SHP77 (cell line): ENCODE measurements around the gene ZBTB11.
"Not testable (repeated sequence)": the region's sequence is repeated elsewhere in the genome, so short reads cannot be mapped to it uniquely, and the experiment has no call there.

Experiments used
- DNase-seq, 2 experiments: peaks; one replicate each; lab custom pipeline; 2025; lab: John Stamatoyannopoulos, UW

Gene ZBTB11

DNA sequence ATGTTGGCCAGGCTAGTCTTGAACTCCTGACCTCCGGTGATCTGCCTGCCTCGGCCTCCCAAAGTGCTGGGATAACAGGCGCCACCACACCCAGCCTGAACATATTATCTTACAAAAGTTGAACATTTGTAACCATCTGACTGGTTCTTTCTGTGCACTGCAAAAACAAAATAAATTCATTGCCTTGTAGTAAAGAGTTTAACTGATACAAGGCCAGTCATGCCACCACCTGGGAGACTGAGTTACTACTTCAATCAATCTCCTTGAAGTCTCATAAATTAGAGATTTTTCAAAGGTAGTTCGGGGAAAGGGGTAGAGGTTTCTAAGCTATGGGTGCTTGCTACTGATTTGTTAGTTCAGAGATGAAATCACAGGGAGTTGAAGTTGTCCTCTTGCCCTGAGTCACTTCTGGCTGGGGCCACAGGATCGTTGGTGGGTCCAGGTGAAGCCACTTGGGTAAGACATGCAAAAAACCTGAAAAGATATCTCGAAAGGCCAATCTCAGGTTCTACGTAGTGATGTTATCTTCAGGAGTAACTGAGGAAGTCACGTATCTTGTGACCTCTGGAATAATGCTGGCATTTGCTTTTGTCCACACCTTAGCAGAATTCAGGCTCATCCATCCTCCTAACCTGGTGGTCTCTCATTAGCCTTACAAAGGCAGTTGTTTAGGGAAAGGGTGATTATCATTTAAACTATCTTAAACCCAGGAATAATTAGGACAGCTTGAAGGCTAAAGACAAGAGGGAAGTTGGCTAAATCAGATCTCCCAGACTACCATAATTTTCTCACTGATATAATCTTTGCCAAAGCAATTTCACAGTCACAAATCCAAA, 33.7 kb downstream of the ZBTB11 start:
- no peak for DNase-seq

DNA sequence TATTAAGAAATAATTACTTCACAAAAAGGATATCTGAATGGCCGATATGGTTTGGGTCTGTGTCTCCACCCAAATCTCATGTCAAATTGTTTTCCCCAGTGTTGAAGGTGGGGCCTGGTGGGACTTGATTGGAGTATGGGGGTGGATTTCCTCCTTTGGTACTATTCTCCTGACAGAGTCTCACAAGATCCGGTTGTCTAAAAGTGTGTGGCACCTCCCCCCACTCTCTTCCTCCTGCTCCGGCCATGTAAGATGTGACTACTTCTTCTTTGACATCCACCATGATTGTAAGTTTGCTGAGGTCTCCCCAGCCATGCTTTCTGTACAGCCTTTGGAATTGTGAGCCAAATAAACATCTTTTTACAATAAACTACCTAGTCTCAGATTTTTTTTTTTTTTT, 34.5 kb downstream of the ZBTB11 start:
- DNase-seq, result no peak

DNA sequence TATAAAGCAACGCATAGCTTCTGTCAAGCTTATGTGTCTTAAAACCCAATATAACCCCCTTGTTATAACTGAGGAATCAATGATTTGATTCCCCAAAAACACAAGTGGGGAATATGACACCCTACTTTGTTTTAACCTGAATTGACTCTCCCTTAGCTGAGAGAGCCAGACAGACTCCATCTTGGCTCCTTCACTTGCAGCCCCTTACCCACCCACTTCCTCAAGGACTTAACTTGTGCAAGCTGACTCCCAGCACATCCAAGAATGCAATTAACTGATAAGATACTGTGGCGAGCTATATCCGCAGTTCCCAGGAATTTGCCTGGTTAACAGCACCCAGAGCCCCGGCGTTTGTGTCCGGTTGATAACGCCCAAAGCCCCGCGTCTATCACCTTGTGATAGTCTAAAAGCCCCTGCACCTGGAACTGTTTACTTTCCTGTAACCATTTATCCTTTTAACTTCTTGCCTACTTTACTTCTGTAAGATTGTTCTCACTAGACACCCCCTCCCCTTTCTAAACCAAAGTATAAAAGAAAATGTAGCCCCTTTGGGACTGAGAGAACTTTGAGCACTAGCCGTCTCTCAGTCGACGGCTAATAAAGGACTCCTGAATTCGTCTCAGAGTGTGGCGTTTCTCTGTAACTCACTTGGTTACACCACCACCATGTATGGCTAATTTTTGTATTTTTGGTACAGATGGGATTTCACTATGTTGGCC, 35.4 kb downstream of the ZBTB11 start:
- not testable (repeated sequence) for DNase-seq

DNA sequence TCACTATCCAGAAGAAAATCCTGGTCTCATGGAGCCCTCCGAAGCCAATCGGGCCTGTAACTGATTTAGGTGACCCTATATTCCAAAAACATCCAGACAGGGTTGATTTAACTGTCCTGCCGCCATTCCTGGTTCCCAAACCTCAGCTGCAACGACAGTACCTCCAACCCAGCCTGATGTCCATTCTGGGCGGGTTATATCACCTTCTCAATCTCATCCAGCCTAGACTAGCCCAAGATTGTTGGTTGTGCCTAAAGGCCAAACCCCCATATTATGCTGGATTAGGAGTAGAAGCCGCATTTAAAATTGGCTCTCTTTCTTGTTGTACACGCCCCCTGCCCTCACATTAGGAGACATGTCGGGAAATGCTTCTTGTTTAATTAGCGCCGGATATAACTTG, 36.7 kb downstream of the ZBTB11 start:
- DNase-seq, result no peak

DNA sequence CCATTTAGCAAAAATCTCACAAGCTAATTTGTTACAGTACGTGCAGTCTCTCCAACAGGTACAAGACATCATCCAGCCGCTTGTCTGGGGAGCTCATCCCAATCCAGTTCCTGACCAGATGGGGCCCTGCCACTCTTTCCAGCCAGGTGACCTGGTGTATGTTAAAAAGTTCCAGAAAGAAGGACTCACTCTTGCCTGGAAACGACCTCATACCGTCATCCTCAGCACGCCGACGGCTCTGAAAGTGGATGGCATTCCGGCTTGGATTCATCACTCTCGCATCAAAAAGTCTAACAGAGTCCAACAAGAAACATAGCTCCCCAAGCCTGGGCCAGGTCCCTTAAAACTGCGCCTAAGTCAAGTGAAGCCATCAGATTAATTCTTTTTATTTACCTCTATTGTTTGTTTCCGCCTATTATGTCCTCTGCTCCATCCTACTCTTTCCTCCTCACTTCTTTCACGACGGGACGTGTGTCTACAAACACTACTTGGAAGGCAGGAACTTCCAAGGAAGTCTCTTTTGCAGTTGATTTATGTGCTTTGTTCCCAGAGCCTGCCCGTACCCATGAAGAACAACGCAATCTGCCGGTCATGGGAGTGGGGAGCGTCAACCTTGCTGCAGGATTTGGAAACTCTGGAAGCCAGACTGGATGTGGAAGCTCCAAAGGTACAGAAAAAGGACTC, 37.5 kb downstream of the ZBTB11 start:
- no peak for DNase-seq

DNA sequence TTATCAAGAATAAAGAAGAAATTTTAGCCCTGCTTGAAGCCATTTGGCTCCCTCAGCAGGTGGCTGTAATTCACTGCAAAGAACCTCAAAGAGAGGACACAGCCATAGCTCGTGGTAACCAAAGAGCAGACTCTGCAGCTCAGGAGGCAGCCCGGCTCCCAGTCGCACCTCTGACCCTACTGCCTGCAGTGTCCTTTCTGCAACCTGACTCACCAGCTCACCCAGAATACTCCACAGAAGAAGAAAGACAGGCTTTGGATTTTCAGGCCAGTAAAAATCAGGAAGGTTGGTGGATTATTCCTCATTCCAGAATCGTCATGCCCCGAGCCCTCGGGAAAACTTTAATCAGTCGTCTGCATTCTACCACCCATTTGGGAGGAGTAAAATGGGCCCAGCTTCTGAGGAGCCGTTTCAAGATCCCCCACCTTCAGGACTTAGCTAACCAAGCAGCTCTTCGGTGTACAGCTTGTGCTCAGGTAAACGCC, 38.6 kb downstream of the ZBTB11 start:
- DNase-seq, result no peak

DNA sequence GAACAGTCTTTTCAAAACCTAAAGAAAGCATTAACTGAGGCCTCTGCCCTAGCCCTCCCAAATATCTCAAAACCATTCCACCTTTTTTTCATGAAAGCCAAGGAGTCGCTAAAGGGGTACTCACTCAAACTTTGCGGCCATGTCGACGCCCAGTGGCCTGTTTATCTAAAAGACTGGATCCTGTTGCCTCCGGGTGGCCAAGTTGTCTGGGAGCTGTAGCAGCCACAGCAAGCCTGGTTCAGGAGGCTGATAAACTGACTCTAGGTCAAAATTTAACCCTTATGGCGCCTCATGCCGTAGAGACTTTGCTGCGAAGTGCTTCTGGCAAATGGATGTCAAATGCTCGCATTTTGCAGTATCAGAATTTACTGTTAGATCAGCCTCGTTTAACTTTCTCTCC, 39.5 kb downstream of the ZBTB11 start:
- no peak for DNase-seq

DNA sequence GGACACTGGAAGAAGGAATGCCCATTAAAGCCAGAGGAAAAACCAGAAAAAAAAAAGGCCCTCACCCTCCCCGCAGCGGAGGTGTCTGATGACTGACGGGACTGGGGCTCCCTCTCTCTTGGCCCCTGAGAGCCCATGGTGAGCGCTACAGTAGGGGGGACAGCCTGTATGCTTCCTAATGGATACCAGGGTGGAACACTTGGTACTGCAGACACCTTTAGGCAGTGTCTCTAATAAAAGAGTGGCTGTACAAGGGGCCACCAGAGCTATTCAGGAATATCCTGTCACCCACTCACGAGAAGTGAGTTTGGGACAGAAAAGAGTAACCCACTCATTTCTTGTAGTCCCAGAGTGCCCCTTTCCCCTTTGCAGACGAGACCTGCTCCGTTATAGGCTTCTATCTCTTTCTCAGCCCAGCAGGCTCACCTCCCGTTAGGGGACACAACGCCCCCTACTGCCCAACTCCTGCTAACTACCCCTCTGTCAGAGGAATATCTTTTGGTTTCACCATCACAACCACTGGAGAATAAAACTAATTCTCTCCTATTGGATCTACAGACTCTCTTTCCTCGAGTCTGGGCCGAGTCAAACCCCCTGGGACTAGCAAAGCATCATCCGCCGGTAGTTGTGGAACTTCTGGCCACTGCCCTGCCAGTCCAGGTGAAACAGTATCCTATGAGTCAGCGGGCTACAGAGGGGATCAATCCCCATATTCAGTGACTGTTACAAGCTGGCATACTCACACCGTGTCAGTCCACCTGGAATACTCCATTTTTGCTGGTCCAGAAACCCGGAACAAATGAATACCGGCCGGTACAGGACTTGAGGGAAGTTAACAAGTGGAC, 40.8 kb downstream of the ZBTB11 start:
- DNase-seq, result peak; percentile 45 to 64

DNA sequence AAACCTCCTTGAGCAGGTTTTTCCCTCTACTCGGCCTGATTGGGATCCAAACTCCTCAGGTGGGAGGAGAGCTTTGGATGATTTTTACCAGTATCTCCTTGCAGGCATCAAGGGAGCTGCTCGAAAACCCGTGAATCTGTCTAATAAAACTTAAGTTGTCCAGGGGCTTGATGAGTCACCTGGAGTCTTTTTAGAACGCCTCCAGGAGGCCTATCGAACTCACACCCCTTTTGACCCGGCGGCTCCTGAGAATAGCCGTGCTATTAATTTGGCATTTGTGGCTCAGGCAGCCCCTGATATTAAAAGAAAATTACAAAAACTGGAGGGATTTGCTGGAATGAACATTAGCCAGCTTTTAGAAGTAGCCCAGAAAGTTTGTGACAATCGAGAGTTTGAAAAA, 41.6 kb downstream of the ZBTB11 start:
- DNase-seq, result no peak

DNA sequence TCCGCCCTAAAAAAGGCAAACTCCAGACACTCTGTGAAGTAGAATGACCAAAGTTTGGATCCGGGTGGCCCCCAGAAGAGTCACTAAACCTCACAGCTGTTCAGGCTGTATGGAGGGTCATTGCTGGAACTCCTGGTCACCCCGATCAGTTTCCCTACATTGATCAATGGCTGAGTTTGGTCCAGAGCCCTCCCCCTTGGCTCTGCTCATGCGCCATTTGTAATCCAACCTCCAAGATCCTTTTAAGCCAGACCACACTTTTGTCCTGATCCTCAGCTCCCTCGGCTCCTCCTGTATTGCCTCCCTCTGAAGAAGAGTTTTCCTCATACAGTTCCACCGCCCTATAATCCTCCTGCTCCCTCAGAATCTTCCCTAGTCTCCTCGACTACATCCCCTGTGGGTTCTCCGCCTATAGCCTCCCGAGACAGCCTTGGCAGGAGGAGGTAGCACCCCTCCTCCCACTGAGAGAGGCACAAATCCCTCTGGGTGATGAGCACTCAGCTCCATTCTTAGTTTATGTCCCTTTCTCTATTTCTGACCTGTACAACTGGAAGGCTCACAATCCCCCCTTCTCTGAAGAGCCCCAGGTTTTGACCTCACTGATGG, 42.2 kb downstream of the ZBTB11 start:
- no peak for DNase-seq

DNA sequence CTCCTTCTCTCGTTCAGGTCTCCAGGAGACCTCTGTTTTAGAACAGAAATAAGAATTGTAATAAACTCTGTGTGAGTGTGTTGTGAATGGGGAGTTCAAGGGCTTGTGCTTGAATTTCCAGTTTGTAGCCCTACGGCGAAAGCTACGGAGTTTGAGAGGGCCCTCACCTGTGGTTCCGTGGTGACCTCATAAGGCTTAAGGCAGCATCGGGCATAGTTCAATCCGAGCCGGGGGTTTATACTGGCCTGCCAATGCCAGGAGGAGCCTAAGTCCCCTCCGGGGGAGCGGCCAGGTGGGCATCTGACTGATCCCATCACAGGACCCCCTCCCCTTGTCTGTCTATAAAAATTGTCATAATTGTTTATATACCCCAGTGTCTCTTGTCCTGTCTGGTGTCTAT, 43.7 kb downstream of the ZBTB11 start:
- no peak for DNase-seq

DNA sequence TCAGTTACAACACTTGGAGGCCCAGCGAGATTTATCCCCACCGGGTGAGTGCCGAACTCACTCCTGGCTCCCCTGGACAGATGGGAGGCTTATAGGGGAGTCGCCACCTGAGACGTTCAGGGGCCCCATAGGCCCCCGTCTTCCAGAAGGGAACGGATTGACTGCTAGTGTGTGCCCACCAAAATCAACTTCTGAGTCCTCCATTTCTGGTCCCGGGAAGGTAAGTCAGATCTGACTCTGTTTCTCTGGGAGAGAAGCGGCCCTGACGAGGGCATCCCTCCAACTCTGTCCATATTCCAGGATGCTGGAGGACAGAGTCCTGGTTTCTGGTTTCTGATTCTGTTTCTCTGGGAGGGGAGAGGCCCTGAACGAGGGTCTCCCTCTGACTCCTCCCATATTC, 44.3 kb downstream of the ZBTB11 start:
- no peak for DNase-seq

DNA sequence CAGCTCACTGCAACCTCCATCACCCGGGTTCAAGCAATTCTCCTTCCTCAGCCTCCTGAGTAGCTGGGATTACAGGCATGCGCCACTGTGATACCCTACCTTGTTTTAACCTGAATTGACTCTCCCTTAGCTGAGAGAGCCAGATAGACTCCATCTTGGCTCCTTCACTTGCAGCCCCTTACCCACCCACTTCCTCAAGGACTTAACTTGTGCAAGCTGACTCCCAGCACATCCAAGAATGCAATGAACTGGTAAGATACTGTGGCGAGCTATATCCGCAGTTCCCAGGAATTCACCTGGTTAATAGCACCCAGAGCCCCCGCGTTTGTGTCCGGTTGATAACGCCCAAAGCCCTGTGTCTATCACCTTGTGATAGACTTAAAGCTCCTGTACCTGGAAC, 45.0 kb downstream of the ZBTB11 start:
- not testable (repeated sequence) for DNase-seq

DNA sequence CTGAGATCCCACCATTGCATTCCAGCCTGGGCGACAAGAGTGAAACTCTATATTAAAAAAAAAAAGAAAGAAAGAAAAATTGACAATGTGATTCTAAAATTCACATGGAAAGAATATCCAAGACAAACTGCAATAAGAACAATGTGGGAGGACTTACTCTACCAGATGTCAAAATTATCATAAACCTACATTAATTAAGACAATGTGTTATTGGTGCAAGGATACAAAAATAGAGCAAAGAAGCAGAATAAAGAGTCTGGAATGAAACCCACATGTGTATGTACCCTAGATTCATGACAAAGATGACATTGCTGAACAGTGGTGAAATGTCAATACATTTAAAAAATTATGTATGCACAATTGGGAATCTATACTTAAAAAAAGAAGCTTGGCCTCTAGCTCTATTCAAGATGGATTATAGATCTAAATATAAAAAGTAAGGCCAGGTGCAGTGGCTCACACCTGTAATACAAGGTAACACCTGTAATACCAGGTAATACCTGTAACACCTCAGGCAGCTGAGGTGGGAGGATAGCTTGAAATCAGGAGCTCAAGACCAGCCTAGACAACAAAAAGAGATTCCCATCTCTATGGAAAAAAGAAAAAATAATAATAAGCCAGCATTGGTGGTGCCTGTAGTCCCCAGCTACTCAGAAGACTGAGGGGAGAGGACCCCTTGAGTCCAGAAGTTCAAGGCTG, 45.7 kb downstream of the ZBTB11 start:
- no peak for DNase-seq

DNA sequence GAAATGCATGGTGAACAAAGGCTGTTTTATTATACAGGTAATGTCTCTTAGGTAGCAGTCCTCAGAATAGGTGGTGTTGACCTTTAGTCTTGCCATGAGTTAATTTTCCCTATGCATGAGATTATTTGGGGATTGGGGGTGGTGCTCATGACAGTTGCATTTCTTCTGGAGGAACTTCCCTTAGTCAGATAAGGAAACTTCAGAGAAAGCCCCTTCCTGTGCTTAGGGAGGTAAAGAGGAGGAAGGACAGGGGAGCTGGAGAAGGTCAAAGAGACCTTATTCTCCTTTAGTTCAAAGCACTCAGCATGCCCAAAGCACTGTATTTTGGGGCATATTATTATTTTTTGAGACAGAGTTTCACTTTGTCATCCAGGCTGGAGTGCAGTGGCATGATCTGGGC, 47.7 kb downstream of the ZBTB11 start:
- no peak for DNase-seq

DNA sequence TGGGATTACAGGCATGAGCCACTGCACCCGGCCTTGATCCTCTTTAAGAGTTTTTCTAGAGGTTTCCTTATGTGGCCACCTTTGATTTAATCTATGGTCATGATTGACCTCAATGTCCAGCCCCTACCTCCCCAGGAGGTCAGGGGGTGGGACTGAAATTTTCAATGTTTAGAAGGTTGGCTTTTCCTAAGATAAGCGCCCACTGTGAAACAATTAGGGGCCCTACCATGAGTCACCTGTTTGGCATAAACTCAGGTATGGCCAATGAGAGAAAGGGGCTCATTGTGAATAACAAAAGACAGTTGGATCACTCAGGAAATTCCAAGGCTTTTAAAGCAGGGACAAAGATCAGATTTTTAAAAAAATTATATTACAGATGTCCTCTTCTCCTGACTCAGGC, 51.1 kb downstream of the ZBTB11 start:
- no peak for DNase-seq

DNA sequence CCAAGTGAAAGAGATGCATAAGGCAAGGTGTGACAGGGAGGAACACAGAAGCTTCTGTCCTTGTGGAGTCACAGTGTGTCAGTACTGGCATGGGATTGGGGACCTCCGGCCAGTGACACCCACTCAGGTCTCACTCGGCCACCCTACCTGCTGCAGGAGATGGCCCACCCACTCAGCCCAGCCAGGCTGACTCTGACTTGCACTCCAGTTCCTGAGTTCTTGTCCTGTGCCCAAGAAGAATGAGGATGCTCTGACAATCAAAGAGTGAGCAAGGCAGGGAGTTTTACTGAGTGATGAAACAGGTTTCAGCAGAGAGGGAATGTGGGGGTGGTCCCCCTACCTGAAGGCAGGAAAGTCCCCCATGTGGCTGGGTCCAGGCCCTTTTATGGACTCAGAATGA, 52.1 kb downstream of the ZBTB11 start:
- no peak for DNase-seq

DNA sequence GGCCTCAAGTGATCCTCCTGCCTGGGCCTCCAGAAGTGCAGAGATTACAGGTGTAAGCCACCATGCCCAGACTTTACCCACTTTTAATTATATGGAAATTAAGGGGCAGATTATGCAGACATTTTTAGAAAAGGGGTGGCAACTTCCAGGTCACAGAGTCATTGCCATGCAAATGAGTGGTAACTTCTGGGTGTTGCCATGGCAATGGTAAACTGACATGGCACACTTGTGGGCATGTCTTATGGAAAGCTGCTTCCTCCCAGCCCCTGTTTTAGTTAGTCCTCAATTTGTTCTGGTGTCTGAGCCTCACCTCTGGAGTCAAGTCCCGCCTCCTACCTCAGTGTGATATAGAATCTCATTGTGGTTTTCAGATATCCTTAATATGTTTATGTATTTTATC, 53.3 kb downstream of the ZBTB11 start:
- no peak for DNase-seq

DNA sequence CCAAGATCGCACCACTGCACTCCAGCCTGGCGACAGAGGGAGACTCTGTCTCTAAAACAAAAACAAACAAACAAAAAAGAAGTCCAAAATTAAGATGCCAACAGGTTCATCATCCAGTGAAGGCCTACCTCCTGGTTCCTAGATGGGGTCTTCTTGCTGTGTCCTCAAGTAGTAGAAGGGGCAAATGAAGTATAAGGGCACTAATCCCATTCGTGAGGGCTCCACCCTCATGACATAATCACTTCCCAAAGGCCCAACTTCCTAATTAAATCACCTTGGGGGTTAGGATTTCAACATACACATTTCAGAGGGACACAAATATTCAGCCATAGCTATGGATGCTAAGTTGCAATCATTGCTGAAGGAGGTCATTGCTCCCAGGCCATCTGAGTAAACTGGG, 57.2 kb downstream of the ZBTB11 start:
- no peak for DNase-seq

DNA sequence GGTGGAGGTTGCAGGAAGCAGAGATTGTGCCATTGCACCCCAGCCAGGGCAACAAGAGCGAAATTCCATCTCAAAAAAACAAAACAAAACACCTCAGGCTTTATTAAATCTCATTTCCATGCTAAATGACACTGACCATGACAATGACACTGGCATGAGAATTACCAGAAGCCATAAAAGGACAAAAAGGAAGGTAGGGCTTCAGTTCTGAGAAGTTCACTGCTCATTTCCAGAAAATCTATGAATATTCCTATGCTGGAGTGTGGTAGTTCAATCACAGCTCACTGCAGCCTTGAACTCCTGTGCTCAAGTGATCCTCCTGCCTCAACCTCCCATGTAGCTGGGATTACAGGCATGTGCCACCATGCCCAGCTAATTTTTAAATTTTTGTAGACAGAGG, 58.2 kb downstream of the ZBTB11 start:
- no peak for DNase-seq

DNA sequence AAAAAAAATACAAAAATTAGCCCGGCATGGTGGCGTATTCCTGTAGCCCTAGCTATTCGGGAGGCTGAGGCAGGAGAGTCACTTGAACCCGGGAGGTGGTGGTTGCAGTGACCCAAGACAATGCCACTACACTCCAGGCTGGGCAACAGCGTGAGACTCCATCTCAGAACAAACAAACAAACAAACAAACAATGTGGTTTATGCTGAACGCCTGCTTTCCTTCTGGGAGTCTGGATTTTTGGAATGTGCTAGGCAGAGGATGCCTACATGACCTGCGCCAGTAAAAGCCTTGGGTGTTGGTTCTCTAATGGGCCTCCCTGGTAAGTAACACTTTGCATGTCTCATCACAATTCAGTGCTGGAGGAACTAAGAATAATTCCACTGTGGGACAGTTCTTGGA, 59.5 kb downstream of the ZBTB11 start:
- no peak for DNase-seq
